CD4-positive, alpha-beta T cell treated with Interleukin-15 for 1 hour (primary cell): ENCODE measurements around the gene ANKK1.

Source experiments
- DNase-seq: peaks from one replicate; pipeline ENCODE4 v3.0.0-alpha.2; 2020

ANKK1 gene

DNA sequence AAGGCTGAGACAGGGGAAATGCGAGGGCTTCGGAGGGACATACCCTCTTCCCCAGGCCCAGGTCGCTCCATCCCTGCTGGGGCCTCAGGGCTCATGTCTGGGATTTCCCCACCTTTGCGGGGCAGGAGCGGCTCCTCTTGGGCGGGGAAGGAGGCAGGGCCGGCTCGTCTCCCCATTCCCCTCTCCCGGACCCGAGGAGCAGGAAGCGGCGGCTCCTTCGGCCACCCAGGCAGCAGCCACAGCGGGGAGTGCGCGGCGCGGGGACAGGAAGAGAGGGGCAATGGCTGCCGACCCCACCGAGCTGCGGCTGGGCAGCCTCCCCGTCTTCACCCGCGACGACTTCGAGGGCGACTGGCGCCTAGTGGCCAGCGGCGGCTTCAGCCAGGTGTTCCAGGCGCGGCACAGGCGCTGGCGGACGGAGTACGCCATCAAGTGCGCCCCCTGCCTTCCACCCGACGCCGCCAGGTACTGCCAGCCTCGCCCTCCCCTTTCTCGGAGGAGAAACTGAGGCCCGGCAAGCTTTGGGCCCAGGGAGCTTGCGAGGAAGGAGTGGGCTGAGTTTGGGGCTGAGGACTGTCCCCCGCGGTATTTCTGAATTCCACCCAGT is at the start of gene ANKK1:
Gene ANKK1 (plus strand): TSS at position 175 of the 607 bp plus-strand sequence. CDS start 106 bp downstream, at position 281.
- DNase-seq, result no peak

GRCh38 chr11:113338730-113339129 is 48.8 kb upstream of the ANKK1 start:
- DNase-seq, result no peak

GRCh38 chr11:113339929-113340589 is 47.5 kb upstream of the ANKK1 start:
- DNase-seq, result no peak

DNA sequence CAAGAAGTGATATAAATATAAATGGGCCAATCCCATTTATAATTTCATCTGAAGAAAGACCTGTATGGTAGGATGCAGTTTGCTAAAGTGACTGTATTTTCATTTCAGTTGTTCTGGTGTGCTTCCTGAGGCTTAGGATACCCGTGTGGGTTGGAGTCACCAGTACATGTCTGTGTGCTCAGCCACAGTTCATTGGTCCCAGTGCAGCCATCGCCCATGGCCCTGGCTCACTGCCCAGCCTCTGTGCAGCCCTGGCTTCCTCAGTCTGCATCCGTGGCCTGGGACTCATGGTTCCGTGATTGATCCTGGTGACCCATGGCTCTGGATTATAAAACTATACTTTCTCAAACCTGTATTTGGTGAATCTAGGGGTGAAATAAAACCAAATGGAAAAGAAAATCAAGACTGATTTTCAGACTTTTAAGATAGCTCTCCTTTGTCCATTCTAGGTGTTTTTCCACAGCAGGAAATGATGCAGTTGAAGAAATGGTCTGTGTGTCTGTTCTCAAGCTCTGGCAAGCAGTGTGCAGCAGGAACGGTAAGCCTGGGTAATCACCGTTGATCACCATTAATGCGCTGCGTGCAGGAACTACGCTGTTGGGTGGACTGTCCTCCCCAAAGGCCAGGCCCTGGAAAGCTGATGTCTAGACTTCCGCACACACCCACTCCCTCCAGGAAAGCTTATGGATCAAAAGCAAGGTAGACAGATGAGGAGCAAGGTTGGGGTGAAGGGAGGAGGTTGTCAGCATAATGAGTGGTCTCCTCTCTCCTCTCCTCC is 46.0 kb upstream of the ANKK1 start:
- no peak for DNase-seq

GRCh38 chr11:113345978-113346377 is 41.6 kb upstream of the ANKK1 start:
- no peak for DNase-seq

GRCh38 chr11:113349528-113349927 is 38.1 kb upstream of the ANKK1 start:
- no peak for DNase-seq

DNA sequence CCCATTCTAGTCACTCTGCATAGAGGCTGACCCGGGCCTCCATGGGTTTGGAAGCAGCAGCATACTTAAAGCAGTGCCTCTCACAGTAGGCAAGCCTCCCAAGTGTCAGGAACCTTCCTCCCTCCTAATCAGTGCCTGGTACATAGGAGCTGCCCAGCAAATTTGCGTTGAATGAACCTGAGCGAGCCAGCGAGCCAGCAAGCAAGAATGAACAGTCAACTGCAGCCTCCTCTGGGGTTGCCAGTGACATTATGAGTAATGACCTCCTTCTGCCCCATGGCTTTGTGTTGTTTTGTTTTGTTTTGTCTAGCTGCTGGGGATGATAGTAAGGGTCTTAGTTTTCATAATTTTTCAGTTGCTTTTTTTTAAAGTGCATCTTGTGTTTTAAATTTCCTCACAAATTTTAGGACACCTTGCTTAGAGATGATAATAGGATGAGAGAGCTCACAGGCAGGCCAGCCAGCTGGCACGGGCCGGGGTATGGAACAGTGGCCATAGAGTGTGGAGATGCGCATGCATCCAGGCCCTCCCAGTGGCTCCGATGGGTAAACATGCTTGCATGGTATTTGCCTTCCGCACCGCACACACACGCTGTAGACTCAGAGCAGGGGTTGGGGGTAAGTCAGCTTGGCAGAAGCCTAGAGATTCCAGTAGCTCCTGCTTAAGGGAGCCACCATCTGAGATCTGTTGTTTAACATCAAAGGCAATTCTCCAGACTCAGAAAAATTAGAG is 37.1 kb upstream of the ANKK1 start:
- DNase-seq, result no peak

- no peak for DNase-seq
These were observed 36.5 kb upstream of the ANKK1 start for GRCh38 chr11:113351068-113351450.

- no peak for DNase-seq
These were observed 36.1 kb upstream of the ANKK1 start for GRCh38 chr11:113351480-113351879.

DNA sequence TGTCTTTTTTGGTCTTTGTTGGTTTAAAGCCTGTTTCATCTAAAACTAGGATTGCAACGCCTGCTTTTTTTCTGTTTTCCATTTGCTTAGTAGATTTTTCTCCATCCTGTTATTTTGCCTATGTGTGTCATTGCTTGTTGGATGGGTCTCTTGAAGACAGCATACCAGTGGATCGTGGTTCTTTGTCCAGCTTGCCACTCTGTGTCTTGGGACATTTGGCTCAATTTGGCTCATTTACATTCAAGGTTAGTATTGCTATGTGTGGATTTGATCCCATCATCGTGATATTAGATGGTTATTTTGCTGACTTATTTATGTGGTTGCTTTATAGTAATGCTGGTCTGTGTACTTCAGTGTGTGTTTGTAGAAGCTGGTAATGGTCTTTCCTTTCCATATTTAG is 31.4 kb upstream of the ANKK1 start:
- DNase-seq, result no peak

- DNase-seq, result no peak
These were observed 24.2 kb upstream of the ANKK1 start for GRCh38 chr11:113363406-113363805.

- DNase-seq, result no peak
These were observed 23.5 kb upstream of the ANKK1 start for GRCh38 chr11:113363996-113364641.

GRCh38 chr11:113365895-113366294 is 21.7 kb upstream of the ANKK1 start:
- no peak for DNase-seq

DNA sequence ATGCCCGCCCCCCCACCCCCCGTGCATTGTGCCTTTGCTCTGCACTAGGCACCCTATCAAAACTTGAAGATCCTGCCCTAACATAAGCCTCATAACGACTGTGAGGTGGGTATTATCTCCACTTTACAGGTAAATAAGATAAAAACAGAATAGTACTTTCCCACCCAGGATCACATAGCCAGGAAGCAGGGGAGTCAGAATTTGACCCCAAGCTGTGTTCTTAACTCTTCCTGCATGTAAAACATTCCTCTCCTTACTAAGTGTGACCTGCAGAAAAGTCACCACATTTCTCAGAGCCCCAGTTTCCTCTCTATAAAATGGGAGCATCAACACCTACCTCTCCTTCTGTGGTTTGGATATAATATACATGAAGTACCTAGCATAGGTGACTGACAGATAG is 18.2 kb upstream of the ANKK1 start:
- no peak for DNase-seq

- no peak for DNase-seq
These were observed 16.9 kb upstream of the ANKK1 start for GRCh38 chr11:113370634-113371033.

DNA sequence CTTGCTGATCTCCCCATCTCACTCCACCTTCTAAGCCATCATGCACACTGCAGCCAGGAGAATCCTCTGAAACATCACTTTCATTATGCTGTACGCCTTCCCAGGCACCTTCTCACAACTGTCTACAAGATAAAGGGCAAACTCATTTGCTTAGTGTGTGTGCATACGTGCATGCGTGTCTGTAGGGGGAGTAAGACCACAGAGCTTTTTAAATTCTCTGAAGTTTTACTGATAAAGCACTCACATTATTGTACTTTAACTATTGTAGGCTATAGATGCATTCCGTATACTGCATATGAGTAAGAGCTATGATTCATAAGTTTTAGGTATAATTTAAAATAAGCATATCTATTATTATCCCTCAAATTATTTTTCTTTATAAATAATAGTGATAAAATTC is 15.3 kb upstream of the ANKK1 start:
- DNase-seq, result no peak

DNA sequence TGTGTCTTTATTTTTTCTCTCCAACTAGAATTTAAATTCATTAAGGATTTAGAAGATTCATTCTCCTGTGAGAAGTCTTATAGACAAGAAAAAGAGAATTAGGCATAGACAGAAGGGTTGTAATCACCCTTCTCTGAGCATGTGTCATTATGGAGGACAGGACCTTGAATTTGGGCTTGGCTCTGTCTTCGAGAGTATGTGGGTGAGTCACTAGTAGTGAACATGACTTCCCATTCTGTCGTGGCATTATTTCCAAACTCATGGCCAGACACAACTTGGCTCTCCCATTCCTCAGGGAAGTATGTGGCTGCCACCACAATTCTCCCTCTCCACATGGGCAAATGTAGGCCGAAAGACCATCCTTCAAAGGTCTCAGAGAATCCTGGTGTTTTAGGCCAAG is 14.3 kb upstream of the ANKK1 start:
- no peak for DNase-seq

DNA sequence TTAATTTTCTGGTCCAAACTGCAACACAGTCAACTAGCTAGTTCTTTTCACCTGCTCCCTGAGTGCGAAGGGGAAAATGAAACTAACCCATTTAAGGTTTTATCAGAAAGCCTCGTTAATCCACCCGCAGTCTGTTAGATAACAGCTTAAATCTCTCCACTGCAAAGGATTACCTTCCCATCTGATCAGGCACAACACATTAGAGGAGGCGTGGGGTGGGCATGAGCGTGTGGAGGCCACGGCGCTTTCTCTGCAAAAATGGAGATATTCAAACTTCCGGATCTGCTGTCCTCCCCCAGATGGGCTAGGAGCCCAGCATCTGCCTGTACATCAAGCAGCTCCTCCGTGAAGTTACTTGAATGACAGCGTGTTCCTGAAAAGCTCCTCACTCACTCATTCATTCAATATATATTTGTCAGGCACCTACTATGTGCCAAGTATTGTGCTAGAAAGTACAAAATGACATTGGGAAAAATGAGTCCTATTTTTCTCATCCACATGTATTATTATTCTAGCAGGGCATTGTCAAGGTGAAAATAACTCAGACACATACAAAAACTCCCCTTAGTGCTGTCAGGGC is 13.5 kb upstream of the ANKK1 start:
- no peak for DNase-seq

- no peak for DNase-seq
These were observed 12.2 kb upstream of the ANKK1 start for GRCh38 chr11:113375402-113375801.

DNA sequence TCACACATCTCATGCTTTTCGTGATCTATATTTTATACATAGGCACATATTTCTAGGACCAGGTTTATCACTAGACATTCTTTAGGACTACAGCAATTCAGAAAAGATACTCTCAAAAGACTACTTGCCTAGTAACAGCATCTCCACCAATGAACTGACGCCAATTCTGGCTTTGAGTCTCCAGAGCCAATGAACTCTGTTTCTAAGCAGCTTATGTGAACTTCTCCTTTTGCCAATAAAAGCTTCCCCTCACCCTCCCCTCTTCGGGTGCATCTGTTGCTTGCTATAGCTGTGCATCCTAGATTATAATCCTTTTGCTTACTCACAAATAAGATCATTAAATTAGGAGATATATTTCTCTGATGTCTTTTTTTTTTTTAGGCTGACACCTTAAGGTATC is 11.4 kb upstream of the ANKK1 start:
- DNase-seq, result peak; percentile 42

DNA sequence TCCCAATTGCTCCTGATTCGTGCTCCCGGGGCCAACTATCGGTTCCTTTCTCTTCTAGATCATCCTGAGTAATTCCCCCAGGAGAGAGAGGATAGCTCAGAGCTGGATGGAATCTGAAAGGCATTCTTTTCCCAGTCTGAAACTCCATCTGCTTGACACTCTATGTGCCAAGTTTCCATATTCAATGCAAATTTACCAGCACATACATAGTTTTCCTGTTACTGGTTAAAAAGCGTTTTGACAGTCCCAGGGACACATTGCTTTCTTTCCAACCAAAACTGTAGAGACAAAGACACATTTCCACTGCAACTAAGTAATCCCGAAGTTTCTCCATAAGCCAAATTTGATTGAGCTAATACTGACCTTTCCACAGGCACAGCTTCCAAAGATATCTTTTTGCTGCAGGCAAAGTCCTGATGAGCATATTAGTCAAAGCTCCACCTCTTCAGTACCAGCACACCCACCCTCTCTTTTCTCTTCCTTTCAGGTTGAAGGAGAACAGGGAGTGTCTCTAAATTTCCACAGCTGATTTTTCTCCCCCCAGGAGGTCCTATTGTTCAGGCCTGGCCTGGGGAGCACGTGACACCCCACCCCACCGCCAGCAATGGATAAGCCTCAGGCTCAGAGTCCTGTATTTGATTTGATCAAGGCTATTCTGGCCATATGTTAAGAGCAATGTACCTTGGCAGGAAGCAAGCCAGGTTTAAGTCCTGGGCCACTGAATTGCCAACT is 9.7 kb upstream of the ANKK1 start:
- no peak for DNase-seq

GRCh38 chr11:113378692-113379091 is 8.9 kb upstream of the ANKK1 start:
- DNase-seq, result no peak
